Panc1 (cell line): ENCODE measurements around the gene ZNF189.

Experiments
- CTCF ChIP-seq: fragments of 450-650 bp; IDR thresholded peaks from 2 replicates; pipeline ENCODE4 v1.5.1; 2017; ENCODE audit warnings: mild to moderate bottlenecking
- POLR2AphosphoS5 ChIP-seq: IDR thresholded peaks from 2 replicates; pipeline ENCODE4 v1.6.1; 2012; ENCODE audit warnings: mild to moderate bottlenecking, low read depth, low read length, moderate library complexity
- SIN3A ChIP-seq: IDR thresholded peaks from 2 replicates; pipeline ENCODE4 v1.6.1; 2012; ENCODE audit warnings: low read depth, mild to moderate bottlenecking, low read length, moderate library complexity, borderline replicate concordance; ENCODE audit not compliant: insufficient read depth
- TCF7L2 ChIP-seq: IDR thresholded peaks from 2 replicates; pipeline ENCODE4 v1.6.1; 2011; ENCODE audit warnings: mild to moderate bottlenecking, low read depth, low read length, inconsistent platforms
- TF ChIP-seq, protein P1 (sequence below), 2 experiments: IDR thresholded peaks; 2 replicates each; pipeline ENCODE4 v1.6.1; 2011 to 2012; ENCODE audit warnings: low read depth in 2 of 2, control low read depth in 1 of 2, low read length in 1 of 2, mild to moderate bottlenecking in 1 of 2, moderate library complexity in 1 of 2; ENCODE audit not compliant: insufficient read depth in 1 of 2

GRCh38 chr9:101432171-101432570 lies 33.5 kb downstream of the ZNF189 start:
- TF ChIP-seq SIN3A (no peak), POLR2AphosphoS5 (no peak), CTCF (no peak), TCF7L2 (no peak)
- TF ChIP-seq, protein P1, sequence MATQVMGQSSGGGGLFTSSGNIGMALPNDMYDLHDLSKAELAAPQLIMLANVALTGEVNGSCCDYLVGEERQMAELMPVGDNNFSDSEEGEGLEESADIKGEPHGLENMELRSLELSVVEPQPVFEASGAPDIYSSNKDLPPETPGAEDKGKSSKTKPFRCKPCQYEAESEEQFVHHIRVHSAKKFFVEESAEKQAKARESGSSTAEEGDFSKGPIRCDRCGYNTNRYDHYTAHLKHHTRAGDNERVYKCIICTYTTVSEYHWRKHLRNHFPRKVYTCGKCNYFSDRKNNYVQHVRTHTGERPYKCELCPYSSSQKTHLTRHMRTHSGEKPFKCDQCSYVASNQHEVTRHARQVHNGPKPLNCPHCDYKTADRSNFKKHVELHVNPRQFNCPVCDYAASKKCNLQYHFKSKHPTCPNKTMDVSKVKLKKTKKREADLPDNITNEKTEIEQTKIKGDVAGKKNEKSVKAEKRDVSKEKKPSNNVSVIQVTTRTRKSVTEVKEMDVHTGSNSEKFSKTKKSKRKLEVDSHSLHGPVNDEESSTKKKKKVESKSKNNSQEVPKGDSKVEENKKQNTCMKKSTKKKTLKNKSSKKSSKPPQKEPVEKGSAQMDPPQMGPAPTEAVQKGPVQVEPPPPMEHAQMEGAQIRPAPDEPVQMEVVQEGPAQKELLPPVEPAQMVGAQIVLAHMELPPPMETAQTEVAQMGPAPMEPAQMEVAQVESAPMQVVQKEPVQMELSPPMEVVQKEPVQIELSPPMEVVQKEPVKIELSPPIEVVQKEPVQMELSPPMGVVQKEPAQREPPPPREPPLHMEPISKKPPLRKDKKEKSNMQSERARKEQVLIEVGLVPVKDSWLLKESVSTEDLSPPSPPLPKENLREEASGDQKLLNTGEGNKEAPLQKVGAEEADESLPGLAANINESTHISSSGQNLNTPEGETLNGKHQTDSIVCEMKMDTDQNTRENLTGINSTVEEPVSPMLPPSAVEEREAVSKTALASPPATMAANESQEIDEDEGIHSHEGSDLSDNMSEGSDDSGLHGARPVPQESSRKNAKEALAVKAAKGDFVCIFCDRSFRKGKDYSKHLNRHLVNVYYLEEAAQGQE (IDR thresholded peaks at IDR 0.05; ENCODE audit: insufficient read depth in 1 of 2, low read depth in 2 of 2, low read length in 1 of 2): no peak
